ENCODE measurements around the gene HGD. TPM values are rescaled to one million over a fixed set of nuclear protein-coding genes. Genes with fewer than 3 reads are reported as not detected.

Gene HGD
- total and polyA plus RNA-seq, 2 of the 13 experiments (the other 11 are each of a cell fraction or from before 2014, with no cell fraction given), result 265 to 398 TPM

DNA sequence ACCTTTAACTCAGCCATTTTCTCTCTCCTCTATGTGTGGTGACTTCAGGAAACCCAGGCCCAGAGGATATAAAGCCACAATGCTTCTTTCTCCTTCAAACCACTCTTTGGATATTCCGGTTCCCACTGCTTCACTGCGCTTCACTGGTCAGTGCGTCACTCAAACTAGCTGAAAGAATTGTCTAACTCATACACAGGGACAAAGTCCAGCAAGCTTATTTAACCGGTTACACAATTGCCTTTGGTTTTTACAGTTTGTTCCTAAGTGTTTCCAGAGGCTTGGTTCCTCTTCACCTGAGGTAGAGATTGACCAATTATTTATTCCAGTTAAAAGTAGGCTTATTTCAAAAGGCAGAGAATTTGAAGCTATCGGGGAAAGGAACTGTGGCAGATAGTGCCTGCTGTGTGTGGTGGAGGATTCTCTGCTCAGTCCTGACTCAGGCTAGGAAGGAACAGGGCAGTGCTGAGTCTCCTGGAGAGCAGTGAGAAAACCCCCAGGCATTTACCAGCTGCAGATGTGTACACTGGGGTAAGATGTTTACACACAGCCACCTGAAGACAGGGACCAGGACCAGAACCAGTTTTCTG is at the start of gene HGD (continued):
- no peak for TF ChIP-seq KDM1A (CRISPR knock-in tag; IDR thresholded peaks at IDR 0.05)
- TF ChIP-seq MEF2D (CRISPR knock-in tag; IDR thresholded peaks at IDR 0.05), result no peak; the same call in 1 of the 2 replicates
- no peak for TF ChIP-seq HNRNPUL1 (IDR thresholded peaks at IDR 0.05; ENCODE audit: low read depth, low read length)
- TF ChIP-seq PITX1 (CRISPR knock-in tag; IDR thresholded peaks at IDR 0.05), result no peak
- TF ChIP-seq ZMYM4 (CRISPR knock-in tag; IDR thresholded peaks at IDR 0.05), result no peak; the same call in 1 of the 2 replicates
- no peak; the same call in 1 of the 2 replicates for TF ChIP-seq ZBTB20 (CRISPR knock-in tag; IDR thresholded peaks at IDR 0.05; ENCODE audit: borderline replicate concordance, low read depth)
- TF ChIP-seq FOXA1 (IDR thresholded peaks at IDR 0.05), result no peak
- TF ChIP-seq FOXA1 (CRISPR knock-in tag; IDR thresholded peaks at IDR 0.05), result peak; percentile 37; the same call in 1 of the 2 replicates
- no peak for TF ChIP-seq EZH2 (conservative IDR thresholded peaks at IDR 0.05; ENCODE audit: low read depth, low read length)
- TF ChIP-seq, protein P1, sequence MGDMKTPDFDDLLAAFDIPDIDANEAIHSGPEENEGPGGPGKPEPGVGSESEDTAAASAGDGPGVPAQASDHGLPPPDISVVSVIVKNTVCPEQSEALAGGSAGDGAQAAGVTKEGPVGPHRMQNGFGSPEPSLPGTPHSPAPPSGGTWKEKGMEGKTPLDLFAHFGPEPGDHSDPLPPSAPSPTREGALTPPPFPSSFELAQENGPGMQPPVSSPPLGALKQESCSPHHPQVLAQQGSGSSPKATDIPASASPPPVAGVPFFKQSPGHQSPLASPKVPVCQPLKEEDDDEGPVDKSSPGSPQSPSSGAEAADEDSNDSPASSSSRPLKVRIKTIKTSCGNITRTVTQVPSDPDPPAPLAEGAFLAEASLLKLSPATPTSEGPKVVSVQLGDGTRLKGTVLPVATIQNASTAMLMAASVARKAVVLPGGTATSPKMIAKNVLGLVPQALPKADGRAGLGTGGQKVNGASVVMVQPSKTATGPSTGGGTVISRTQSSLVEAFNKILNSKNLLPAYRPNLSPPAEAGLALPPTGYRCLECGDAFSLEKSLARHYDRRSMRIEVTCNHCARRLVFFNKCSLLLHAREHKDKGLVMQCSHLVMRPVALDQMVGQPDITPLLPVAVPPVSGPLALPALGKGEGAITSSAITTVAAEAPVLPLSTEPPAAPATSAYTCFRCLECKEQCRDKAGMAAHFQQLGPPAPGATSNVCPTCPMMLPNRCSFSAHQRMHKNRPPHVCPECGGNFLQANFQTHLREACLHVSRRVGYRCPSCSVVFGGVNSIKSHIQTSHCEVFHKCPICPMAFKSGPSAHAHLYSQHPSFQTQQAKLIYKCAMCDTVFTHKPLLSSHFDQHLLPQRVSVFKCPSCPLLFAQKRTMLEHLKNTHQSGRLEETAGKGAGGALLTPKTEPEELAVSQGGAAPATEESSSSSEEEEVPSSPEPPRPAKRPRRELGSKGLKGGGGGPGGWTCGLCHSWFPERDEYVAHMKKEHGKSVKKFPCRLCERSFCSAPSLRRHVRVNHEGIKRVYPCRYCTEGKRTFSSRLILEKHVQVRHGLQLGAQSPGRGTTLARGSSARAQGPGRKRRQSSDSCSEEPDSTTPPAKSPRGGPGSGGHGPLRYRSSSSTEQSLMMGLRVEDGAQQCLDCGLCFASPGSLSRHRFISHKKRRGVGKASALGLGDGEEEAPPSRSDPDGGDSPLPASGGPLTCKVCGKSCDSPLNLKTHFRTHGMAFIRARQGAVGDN (CRISPR knock-in tag; IDR thresholded peaks at IDR 0.05), result no peak
- peak; percentile 92 for TF ChIP-seq ZNF331 (CRISPR knock-in tag; IDR thresholded peaks at IDR 0.05)
- TF ChIP-seq ZNF335 (CRISPR knock-in tag; IDR thresholded peaks at IDR 0.05), result no peak; the same call in 1 of the 2 replicates
- TF ChIP-seq REL (CRISPR knock-in tag; conservative IDR thresholded peaks at IDR 0.05), result no peak
- no peak for TF ChIP-seq ZNF230 (CRISPR knock-in tag; IDR thresholded peaks at IDR 0.05)
- TF ChIP-seq, protein P2, sequence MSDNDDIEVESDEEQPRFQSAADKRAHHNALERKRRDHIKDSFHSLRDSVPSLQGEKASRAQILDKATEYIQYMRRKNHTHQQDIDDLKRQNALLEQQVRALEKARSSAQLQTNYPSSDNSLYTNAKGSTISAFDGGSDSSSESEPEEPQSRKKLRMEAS (IDR thresholded peaks at IDR 0.05), result 0 out of 2 replicates have a peak, but pooled peaks have one; percentile 7
- no peak for TF ChIP-seq NONO (IDR thresholded peaks at IDR 0.05)
- TF ChIP-seq NONO (CRISPR knock-in tag; conservative IDR thresholded peaks at IDR 0.05), result peak; percentile 60
- peak; percentile 58; the same call in 1 of the 2 replicates for TF ChIP-seq SALL1 (CRISPR knock-in tag; IDR thresholded peaks at IDR 0.05)
- TF ChIP-seq SKI (IDR thresholded peaks at IDR 0.05; ENCODE audit: partially characterized antibody), result peak; percentile 36
- TF ChIP-seq, protein P3, sequence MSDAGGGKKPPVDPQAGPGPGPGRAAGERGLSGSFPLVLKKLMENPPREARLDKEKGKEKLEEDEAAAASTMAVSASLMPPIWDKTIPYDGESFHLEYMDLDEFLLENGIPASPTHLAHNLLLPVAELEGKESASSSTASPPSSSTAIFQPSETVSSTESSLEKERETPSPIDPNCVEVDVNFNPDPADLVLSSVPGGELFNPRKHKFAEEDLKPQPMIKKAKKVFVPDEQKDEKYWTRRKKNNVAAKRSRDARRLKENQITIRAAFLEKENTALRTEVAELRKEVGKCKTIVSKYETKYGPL (CRISPR knock-in tag; IDR thresholded peaks at IDR 0.05), result peak; percentile 98
- no peak for TF ChIP-seq RFX5 (IDR thresholded peaks at IDR 0.05; ENCODE audit: low read depth, low read length)
- TF ChIP-seq FOXK1 (CRISPR knock-in tag; IDR thresholded peaks at IDR 0.05; ENCODE audit: borderline replicate concordance, low read depth), result peak; percentile 78; the same call in 1 of the 2 replicates
- no peak for TF ChIP-seq ZFP36 (IDR thresholded peaks at IDR 0.05; ENCODE audit: borderline replicate concordance, low read depth, low read length, partially characterized antibody)
- no peak for TF ChIP-seq NFIB (CRISPR knock-in tag; IDR thresholded peaks at IDR 0.05; ENCODE audit: borderline replicate concordance)
- TF ChIP-seq ZNF777 (CRISPR knock-in tag; IDR thresholded peaks at IDR 0.05), result no peak
- TF ChIP-seq MIXL1 (CRISPR knock-in tag; IDR thresholded peaks at IDR 0.05), result peak; percentile 91
- TF ChIP-seq ZNF816 (CRISPR knock-in tag; IDR thresholded peaks at IDR 0.05; ENCODE audit: borderline replicate concordance), result no peak; the same call in 1 of the 2 replicates
- TF ChIP-seq SIX1 (CRISPR knock-in tag; IDR thresholded peaks at IDR 0.05; ENCODE audit: borderline replicate concordance), result peak; percentile 59; the same call in 1 of the 2 replicates

Measured in HepG2 (cell line).